GM04503 (cell line): ENCODE results near the gene PEX11B.

Experiments
- DNase-seq: peaks from one replicate; pipeline ENCODE4 v3.0.0-alpha.2; 2012; ENCODE audit warnings: low read depth

The PEX11B gene

DNA sequence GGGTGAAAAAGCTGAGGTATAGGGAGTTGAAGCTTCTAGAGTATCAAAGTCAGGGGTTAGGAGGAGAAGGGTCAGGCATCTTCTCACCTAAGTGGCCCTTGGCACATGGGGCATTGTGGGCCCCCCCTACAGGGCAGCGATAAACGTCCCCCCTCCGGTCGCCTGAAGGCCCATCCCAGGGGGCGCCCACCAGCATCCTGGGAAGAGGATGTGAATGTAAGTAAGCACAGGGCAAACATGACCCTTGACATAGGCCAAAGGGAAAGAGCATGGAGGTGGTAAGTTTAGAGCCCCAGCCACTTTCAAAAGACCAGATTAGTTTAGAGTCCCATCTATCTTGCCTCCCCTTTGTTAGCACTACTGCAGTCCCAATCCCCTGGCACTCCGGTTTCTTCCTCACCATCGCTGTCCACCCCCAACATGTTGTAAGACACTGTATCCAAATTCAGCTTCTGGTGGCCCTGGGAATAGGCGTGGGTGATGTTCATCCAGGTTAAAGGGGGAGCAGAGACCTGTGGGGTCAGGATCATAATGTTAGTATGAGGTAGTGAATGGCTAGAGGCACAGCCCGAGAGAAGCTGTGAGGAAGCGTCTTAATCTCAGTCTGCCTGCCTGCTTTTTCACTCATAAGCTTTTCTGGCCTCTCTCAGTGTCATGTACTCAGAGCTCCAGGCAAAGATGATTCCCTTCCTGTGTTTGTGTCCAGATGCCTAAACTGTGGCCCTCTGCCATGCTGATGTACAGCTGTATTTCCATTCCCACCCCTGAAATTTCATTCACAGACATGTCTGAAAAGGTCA, 11.4 kb downstream of the PEX11B start:
- DNase-seq: no peak

DNA sequence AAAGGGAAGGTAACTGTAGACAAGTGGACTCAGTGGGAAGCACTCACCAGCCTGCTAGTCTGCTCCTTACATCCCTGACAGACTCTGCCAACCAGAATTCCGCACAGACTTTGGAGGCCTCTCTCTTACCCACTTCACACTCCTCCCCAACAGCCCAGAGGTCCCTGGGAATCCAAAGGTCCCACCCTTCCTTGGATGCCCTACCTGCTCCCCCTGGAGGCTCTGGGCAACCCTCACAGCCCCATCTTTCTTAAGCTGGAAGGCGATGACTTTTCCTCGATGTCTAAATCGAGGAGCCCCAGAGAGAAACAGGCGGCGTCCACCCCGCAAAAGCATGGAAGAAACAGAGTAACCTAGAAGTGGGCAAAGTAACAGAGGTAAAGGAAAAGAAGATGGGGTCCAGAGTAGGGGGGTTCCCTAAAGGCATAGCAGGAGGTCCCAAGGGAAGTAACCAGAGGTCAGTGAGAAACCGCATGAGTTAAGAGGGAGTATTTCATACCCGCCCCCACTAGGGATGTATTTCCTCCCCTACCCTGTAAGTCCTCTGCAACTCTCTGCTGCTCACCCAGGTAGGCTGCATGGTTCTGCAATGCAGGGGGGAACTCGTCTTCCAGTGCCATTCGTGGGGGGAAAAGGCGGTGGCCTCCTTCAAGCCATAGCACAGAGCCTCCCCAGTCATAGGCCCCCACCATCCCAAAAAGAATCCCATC, 17.1 kb downstream of the PEX11B start:
- no peak for DNase-seq

DNA sequence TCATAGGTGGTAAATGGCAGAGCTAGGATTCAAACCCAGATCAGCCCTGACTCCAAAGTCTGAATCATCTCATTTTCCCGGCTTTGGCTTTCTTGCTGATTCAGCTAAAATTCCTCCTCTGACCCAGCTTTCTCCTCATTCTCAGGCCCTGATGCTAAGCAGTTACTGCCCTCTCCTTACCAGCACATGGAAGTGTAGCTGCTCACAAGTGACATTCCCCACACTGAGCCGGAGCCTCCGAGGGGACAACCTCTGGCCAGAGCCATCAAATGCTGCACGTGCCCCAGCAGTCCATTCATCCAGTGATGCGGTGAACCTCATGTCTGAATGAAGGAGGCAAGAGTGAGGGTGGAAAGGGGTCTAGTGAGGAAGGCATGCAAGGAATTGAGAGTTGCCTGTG, 19.8 kb downstream of the PEX11B start:
- DNase-seq: no peak

GRCh38 chr1:145897969-145898368, 20.5 kb downstream of the PEX11B start:
- no peak for DNase-seq

DNA sequence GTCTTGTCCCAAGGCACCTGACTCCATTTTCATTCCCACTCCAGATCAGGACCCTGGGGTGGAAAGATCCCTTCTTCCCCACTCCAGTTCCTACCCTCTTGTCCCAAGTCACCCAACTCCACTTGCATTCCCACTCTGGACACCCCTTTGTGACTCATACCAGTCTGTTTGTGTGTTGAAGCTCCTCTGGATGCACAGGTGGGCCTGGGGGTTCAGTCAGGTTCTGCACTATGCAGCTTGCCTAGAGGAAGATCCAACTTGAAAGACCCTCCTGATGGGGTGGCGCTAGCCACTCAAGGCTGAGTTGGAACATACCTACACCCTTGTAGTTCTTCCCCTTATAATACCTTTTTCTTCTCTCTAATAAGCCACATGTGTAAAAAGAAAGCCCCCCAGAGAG, 23.0 kb downstream of the PEX11B start:
- DNase-seq: no peak

- DNase-seq: no peak
These were observed 25.0 kb downstream of the PEX11B start for GRCh38 chr1:145893306-145894055.

GRCh38 chr1:145892486-145893087, 25.9 kb downstream of the PEX11B start:
- no peak for DNase-seq

- DNase-seq: peak; percentile 94
These were observed 26.7 kb downstream of the PEX11B start for GRCh38 chr1:145891587-145892485.

GRCh38 chr1:145891143-145891542, 27.4 kb downstream of the PEX11B start:
- DNase-seq: no peak

GRCh38 chr1:145889722-145890121, 28.8 kb downstream of the PEX11B start:
- DNase-seq: no peak

- DNase-seq: no peak
These were observed 30.9 kb downstream of the PEX11B start for GRCh38 chr1:145887631-145888030.

DNA sequence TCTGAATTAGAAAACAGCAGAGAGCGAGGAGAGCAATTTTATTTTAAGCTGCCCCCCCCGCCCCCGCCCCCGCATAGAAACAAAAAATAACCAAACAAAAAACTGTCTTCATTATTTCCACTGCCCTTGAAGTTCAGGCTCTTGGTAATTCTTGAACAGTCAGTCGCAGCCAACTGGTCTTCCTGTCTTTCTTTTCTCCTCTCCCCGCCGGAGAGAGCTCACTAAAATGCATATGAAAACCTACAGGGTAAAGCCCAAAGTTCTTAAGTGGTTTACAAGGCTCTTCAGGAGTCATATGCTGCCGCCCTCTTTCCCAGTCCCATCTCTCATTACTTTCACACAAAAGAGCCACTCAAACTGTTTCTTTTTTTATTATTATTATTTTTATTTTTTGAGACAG, 31.7 kb downstream of the PEX11B start:
- no peak for DNase-seq

GRCh38 chr1:145886390-145886789, 32.1 kb downstream of the PEX11B start:
- DNase-seq: no peak

- DNase-seq: no peak
These were observed 32.7 kb downstream of the PEX11B start, which contains the start of gene ANKRD35 for GRCh38 chr1:145885738-145886287. ANKRD35 (minus strand) TSS chr1:145885866; CDS start chr1:145885758, 108 bp downstream.

DNA sequence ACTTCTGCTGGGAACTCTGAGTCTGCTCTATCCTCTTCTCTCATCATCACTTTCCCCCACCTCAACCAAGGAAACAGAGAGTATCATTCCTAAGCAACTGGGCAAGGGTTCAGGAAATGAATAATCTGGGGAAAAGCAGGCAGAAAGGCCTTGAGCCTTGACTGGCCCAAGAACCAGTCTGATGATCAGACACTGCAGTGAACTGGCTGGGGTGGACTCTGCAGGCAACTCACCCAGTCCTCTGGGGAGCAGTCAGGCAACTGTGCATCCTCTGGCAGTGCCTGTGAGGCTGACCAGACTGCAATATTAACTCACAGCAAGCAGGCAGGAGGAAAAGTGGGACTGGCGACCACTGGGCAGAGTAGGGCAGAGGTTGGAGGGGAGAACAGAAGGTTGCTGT, 33.8 kb downstream of the PEX11B start:
- peak; percentile 56 for DNase-seq

- no peak for DNase-seq
These were observed 38.7 kb downstream of the PEX11B start for GRCh38 chr1:145879775-145880174.

DNA sequence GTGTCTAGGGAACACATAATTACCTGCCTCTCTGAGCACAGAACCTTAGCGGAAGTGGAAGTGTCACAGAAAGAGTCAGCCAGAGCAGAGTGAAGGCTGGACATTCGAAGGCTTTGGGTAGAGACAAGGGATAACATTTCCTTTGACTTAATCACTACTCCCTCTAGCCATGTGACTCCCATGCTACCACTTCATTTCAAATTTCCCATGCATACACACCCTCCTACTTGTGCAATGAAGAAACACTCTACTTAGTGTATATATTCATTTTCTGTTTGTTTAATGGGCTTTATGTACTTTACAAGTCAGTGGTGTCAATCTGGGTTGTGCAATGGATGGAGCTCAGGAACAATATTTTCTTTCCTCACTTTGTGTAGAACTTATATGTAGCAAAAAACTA, 39.8 kb downstream of the PEX11B start:
- DNase-seq: no peak

DNA sequence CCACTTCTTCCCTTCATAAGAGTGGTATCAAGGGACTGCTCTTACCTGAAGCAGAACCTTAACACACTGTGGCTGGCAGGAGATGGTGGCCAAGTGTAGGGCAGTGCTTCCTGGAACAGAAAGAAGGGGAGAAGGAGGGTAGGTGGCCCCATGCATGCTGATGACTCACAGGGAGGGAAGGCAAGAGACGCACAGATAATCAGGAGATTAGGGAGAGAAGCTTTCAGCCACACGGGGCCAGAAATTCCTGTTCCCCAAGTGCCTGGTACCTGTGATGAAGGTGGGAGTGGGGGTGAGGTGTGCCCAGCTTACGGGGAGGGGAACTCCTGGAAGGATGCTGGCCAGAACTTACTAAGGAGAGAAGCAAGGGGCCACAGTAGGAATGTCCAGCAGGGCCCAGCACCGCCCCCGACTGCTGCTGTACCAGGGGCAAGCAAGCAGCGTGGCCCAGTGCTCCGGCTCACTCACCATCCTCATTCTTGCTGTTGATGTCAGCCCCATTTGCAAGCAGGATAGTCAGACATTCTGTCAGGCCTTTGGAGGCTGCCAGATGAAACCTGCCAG, 40.5 kb downstream of the PEX11B start:
- DNase-seq: no peak

DNA sequence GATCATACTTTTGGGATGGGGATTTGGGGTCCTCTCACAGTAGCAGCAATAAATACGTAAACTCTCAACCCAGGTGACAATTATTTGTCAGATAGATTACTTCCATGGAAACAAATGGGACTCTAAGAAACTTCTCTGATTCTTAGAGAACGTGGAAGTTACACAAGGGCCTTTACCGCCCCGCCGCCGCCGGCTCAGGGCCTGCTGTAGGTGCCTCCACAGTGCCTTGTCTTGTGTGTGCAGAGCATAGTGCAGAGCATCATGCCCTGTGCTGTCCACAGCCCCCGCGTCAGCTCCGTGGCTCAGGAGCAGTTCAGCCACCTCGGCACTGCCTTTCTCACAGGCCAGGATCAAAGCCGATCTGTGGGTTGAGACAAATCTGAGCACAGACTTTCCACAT, 43.9 kb downstream of the PEX11B start:
- no peak for DNase-seq
